Forelimb muscle (tissue), 1 donor: Measurements from ENCODE around the gene PPP1R1A. TPM values are rescaled to one million over a fixed set of nuclear protein-coding genes. Genes with fewer than 3 reads are reported as not detected.

Experiments
- DNase-seq: peaks from one replicate; pipeline ENCODE4 v3.0.0-alpha.2; 2013; ENCODE audit warnings: low read depth
- polyA plus RNA-seq: library from polyadenylated mRNA; unstranded; fragments of 120-200 nt; gene quantifications from one replicate; pipeline ENCODE4 v1.2.1, GENCODE V29; 2013; ENCODE audit not compliant: insufficient read length

Gene PPP1R1A, protein sequence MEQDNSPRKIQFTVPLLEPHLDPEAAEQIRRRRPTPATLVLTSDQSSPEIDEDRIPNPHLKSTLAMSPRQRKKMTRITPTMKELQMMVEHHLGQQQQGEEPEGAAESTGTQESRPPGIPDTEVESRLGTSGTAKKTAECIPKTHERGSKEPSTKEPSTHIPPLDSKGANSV
- 72.4 TPM for polyA plus RNA-seq

DNA sequence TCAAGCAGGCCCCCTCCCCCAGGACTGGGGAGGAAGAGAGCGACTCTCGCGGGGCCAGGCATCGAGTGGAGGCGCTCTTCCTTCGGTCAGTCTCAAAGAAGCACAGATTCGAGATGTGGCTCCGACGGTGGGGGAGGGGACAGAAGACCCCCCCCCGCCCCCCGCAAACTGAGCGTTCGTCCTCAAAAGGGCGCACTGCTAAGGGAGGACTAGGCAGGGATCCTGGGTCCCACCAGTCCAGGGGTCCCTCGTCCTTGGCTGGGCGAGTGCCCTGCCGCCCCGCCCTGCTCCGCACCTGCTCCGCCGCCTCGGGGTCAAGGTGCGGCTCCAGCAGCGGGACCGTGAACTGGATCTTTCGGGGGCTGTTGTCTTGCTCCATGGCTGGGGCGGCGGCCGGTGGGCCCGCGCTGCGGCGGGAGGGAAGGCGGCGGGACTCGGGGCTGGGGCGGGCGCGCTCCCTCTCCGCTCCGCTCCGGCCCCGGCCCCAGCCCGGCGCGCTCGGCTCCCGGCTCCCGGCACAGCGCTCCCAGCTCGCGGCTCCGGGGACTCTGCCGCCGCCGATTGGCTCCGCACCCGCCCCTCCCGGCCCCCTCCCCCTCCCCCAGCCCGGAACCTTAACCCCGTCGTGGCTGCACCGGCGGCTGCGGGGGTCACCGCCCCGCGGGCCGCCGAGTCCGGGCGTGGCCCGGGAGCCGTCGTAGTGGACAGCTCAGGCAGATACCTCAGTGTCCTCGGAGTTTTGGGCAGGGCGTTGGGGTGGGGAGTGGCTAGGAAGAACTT lies at the start of gene PPP1R1A:
PPP1R1A (minus strand) TSS at position 550 of the 780 bp plus-strand sequence; CDS start at position 379, 171 bp downstream.
- DNase-seq = no peak

DNA sequence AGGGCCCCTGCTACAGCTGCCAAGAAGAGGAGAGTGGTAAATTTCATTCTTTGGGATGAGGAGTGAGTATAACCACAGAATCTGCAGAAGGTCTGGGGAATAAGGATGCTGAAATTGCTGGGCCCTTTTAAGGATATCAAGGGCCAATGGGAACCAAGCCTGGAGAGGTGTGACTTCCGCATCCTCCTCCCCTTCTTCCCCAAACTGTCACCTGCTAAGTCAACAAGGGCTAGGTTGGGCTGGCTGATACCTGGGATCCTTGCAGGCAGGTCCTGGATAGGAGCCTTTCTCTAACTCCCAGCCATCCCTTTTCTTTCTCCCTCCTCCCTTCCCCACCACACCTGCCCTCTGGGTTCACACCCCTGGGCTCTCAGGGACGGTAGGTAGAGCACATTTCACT lies 46.3 kb upstream of the PPP1R1A start, which contains the start of gene LACRT:
LACRT (minus strand) TSS at position 101 of the 400 bp plus-strand sequence; CDS start at position 47, 54 bp downstream.
- DNase-seq = no peak

DNA sequence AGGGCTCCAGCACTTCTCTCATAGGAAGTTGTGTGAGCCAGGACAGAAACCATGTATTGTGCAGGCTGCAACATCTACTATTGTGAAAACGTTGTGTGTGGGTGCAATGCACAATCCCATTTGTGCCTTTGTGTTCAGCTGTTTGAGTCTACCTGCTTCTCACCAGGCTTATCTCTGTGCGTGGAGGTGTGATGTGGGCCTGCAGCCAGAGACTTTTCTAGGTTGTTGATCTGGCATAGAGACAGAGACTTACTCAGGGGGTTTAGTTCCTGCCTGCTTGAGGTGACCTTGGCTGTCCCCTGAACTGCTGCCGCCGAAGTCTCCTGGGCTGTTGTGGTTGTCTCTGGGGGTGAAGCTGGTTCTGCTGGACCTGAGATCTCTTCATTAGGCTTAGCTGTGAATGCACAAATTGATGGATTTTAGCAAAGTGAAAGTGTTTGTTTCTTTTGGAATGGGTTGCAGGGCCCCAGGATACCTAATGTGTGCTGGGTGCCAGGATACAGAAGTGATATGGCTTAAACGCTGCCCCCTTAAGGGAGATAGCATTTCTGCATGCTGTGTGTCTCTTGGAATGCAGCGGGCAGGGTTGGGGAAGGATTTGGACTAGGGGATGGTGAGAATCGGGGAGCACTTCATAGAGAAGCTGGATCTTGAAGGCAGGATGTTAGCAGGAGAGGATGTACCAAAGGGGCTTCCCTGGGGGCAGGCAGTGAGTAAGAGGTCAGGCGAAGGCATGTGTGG lies 43.7 kb upstream of the PPP1R1A start:
- DNase-seq = no peak

DNA sequence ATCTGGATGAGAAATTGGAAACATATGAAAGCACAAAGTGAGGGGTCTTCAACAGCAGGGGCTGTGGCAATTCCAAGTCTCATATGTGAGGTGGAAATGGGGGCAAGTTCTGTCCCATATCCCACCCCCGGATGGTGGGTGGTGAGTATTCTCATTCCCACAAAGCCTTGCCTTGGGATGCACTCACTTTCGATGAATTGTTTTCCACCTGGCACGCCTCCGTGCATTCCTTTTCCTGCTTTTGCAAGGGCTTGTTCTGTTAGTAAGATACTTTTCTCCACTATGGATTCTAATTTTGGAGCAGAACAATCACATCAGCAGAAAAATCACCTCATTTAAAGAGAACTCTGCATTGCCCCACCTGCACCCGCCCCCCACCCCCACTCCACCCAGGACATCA lies 43.1 kb upstream of the PPP1R1A start:
- DNase-seq = no peak

DNA sequence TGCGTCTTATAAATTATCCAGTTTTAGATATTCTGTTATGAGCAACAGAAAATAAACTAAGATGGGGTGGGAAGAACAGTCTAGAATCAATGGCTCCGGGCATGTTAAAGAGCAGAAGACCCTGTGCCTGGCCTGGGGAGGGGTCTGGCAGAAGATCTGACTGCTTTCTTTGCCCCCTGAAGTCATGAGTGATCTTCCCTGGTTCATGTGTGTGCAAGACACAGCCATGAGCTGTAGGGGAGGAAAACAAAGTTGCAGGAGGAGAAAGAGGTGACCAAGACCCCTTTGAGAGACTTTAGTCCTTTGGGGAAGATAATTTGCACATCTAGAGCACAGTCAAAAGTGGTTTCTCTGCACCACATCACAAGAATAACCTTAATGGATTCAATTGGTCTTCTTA lies 41.5 kb upstream of the PPP1R1A start:
- no peak for DNase-seq

DNA sequence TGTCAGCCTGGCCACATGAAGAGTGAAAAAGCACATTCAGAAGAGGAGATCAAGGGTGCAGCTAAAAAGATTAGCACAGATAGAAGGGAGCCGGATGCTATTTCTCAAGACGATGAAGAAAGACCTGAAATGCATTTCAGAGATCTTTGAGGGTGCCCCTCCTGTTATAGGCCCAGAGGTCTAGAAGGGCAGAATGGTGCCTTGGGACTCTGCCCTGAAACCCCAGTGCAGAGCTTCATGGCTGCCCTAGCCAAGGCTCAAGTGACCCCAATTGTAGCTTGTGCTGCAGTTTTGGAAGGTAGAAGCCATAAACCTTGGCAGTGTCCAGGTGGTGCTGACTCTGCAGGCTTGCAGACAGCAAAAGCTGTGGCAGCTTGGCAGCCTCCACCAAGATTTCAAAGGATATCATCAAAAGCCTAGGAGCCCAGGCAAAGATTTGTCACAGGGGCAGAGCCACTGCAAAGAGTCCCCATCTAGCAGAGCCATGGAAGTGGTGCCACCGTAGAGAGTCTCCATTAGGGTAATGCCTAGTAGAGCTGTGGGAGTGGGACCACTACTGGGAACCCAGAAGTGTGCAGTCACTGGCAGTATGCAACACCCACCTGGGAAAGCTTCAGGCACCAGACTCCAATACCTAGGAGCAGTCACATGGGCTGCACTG lies 39.9 kb upstream of the PPP1R1A start:
- DNase-seq = no peak

DNA sequence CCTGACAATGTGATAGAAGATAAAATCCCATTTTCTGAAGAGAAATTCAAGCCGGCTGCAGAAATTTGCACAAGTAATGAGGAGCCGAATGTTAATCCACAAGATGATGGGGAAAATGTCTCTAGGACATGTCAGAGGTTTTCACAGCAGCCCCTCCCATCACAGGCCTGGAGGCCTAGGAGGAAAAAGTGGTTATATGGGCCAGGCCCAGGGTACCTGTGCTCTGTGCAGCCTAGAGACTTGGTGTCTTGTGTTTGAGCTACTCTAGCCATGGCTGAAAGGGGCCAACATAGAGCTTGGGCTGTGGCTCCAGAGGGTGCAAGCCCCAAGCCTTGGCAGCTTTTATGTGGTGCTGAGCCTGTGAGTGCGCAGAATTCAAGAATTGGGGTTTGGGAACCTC lies 38.8 kb upstream of the PPP1R1A start:
- no peak for DNase-seq

DNA sequence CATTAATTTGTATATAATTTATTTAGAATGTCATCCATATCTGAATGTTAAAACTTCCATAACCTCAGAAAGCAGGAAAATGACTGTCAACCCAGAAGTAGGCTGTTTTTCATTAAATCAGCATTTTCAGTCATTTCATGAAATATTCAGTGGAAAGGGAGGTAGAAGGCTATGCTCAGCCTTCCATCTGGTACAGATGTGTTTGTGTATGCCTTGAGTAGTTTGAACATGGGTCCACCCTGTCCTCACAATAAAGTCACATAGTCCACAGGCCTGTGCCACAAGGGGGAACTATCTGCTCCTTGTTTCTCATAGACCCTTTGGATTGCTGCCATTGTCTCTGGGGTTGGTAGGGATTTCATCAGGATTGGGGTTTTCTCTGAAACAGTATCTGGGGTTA lies 37.1 kb upstream of the PPP1R1A start:
- DNase-seq = no peak

DNA sequence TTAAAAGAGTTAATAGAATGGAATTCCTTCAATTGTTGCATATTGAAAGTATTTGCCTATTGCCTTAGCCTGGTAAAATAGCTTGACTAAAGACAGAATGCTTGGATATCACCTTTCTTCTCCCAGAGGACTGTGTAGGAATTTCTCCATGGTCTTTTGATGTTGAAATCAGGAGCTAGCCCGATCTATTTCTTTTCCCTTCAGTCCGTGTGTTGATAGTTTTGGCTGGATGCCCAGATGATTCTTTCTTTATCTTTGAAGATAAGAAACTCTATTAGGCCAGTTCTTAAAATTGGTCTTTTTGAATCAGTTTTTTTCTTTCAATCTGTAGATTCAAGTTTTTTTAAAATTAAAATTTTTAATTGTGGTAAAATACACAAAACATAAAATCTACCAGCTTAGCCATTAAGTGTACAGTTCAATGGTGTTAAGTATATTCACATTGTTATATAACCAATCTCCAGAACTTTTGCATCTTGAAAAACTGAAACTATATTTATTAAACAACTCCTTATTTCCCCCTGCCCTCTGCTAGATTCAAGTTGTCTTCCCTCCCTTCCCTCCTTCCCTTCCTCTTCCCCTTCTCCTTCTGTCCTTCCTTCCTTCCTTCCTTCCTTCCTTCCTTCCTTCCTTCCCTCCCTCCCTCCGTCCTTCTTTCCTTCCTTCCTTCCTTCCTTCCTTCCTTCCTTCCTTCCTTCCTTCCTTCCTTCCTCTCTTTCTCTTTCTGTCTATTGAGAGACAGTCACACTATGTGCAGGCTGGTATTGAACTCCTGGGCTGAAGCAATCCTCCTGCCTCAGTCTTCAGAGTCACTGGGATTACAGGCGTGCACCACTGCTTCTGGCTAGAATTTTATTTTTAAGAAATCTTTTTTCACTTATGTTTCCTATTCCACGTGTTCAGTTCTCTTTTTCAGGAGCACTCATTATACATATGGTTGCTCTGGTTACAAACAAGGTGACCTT lies 36.1 kb upstream of the PPP1R1A start:
- no peak for DNase-seq

DNA sequence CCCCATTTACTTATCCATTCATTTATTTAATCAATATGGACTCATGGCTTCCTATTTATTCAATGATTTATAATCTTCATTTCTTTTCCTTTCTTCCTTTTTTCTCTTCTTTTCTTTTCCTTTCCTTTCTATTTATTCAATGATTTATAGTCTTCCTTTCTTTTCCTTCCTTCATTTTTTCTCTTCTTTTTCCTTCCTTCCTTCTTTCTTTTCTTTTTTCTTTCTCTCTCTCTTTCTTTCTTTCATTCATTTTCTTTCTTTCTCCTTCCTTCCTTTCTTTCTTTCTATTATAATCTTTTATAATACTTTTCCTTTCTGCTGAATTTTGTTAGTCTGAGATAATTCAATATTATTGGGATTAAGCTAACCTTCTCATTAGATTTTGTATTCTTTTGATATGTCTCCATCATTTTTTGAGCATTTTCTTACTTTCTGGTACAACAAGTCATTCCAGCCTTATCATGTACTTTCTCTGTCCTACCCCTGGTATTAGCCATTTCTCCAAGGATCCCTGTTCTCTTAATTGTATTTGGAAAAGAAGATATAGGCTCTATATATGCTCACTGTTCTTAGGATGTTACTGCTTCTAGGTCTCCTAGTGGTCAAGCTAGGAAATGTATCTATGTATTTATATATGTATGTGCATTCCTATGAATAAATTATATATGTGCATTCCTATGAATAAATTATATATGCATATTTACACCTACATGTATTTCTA lies 34.2 kb upstream of the PPP1R1A start:
- no peak for DNase-seq

DNA sequence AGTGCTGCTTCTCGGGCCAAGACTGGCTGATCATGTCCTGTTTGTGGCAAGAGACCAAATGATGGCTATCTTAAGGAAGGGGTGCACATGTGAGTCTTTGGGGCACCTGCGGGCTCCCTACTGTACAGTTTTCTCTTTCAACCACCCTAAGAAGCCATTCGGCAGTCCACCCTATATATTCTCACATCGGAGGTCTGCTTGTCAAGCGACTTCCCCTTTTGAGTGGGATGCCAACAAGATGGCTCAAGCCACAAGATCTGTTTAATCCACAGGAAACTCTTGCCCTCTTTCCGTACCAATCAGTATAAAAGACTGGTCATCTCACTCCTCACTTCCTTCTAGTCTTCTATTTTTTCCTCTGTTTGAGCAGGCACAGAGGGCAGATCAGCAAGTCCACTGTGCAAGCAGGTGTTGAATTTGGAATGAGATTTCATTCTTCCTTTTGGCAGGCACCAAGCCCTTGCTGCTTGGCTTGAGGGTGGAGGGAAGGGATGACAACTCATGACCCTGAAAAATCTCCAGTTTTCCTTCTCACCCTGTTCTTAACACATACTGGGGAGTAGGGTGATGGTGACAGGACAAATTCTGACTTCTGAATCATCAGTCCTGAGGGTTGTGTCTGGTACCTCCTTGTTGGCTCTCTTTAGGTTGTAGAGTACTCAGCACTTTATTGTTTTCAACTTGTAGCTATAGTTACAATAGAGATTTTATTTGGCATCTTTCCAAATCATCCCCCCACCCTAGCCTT lies 28.6 kb upstream of the PPP1R1A start:
- no peak for DNase-seq

DNA sequence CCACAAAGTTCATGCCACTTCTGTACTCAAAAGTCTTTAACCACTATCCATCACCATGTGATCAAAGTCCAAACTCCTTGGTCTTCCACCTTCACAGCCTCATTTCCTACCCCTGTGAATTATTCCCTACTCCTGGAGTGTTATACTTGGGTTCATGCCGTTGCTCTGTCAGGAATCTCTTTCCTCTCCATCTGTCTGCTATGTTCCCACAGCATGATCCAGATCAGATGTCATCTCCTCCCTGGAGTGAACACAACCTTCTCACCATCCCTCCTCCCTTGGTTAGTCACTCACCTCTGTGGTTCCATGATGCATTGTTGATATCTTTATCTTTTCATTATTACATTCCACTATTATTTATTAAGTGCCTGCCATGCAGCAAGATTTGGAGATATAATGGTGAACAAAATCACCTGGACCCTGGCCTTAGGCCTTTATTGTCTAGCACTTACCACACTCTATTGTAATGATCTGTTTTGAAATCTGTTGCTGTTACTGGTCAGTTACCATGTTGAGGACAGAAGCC lies 23.8 kb upstream of the PPP1R1A start:
- no peak for DNase-seq

DNA sequence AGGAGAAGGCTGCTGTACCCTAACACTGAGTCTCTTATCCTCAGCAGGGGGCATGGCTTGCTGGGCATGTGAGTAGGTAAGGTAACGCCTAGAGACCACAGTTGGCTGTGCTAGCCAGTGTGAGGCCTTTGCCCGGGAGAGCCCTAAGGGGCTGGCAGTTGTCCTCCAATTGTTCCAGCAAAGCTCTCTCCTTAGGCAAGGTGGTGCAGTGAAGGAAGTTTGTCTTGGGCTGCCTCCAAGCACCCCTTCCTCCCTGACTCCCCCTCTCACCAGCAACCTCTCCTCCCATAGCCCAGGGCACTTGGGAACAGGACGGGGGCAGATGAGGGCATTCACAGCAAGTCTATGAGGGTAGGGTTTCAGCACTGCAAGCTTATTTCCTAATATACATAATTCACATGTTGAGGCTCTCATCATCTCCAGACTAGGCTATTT lies 23.3 kb upstream of the PPP1R1A start:
- no peak for DNase-seq

DNA sequence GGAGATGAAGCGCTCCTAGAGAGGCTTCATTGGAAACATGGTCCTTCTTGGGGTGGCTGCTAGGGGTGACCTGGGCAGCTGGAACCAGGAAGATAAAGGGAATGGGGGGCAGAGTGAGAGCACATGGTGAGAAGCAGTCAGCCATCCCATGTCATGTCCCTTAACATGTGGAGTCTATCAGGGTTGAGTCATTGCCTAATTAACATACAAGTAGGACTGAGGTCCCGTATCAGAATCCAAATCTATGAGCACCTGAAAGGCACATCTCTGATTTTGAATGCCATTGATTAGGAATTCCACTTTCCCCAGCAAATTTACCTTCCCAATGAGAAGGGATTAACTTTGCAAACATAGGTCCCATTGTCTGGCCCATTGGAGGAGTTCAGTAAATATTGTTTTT lies 20.3 kb upstream of the PPP1R1A start:
- no peak for DNase-seq

DNA sequence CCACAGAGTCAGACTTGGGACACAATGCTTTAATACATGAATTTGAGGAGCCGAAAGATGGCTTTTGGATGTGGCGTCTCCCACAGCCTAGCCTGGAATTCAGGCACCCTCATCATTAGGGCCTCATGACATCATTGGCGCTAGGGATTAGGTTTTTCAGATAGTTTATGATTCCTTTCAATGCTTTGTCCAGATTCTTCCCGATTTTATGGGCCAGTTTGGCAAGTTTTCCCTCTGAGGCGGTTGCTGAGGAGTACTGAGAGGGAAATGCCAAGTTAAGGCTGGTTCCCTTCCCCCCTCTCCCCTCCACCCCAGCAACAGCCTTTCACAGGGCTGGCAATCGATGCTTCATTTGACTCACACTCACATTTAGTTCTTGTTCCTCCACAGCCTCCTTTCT lies 19.7 kb upstream of the PPP1R1A start:
- no peak for DNase-seq

DNA sequence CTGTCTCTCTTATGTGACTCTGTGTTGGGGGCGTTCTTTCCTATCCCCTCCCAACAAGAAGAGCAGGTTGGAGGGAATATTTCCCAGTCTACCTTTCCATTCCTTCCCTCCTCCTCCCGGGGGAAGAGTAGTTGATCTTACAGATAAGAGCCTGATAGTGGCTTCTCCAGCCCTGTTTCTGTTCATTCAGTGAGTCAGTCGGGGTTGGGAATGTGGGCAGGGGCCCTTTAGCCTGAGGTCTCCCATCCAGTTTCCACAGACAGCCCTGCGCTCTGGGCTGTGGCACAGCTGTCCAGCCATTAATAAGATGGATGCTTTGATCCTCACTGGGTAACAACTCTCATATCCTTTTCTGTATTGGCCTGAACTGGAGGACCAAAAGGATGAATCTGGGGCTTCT lies 18.1 kb upstream of the PPP1R1A start:
- no peak for DNase-seq

DNA sequence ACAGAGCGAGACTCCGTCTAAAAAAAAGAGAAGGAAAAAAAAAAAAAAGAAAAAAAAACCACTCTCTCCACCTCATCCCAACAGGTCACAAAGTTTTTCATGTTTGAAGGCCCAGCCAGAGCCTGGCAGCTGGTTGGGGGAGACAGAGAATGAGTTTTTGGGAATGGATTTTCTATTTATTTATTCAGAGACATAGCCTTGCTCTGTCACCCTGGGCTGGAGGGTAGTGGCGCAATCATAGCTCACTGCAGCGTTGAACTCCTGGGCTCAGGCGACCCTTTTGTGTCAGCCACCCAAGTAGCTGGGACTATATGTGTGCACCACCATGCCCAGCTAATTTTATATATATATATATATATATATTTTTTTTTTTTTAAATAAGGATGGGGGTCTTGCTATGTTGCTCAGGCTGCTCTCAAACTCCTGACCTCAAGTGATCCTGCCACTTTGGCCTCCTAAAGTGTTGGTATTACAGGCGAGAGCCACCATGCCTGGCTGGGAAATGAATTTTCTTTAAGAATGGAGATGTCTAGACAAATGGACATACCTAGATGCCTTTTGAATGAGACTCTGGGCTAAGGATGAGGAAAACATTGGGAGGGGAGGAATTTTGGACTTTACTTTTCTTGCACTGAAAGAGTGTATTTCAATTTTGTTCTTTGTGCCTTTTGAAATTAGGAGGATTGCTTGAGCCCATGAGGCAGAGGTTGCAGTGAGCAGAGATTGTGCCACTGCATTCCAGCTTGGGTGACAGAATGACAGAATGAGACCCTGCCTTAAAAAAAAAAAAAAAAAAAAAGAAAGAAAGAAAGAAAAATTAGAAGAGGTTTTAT lies 16.9 kb upstream of the PPP1R1A start:
- no peak for DNase-seq

DNA sequence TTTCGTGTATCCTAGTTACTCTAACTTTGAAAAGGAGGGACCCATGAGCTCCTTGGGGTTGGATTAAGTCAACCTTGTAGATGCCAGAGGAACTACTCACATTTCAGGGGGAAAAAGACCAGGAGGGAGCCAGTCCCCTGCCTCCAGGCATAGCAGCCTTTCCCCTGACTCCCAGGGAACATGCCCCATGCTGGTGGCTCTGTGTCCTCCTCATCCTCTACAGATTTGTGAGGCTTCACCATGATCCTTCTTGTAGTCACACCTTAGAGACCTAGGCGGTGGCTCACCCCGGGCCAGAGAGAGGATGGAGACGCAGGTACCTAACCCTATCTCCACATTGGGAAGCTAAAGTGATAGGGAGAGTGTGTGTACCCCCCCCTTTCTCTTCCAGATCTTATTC lies 16.0 kb upstream of the PPP1R1A start:
- DNase-seq = no peak
